ENCODE results near the gene PEDS1.
"Not testable (repeated sequence)": the region's sequence is repeated elsewhere in the genome, so short reads cannot be mapped to it uniquely, and the experiment has no call there.

The PEDS1 gene

GRCh38 chr20:50153500-50154377 is at the start of gene PEDS1:
Gene PEDS1, minus strand, starts transcription at chr20:50153723. Its CDS starts 86 bp downstream, at chr20:50153637.
- peak within 1 kb of the TSS; percentile 90 for H3K27ac Mint-ChIP-seq
- peak within 1 kb of the TSS; percentile 86 for H3K4me3 Mint-ChIP-seq
- H3K36me3 Mint-ChIP-seq = peaks cover 22% of the 10 kb centered on the region
- CTCF ChIA-PET = interaction anchor here (0.6 to 4.4 kb wide), 11 partner anchors 8 to 790 kb away, joined by 3 to 31 read pairs (median 6); partner anchors contain the start of gene UBE2V1
- H3K9me3 Mint-ChIP-seq = no peaks in the 10 kb centered on the region
- peaks cover 44% of the 10 kb centered on the region for H3K4me1 Mint-ChIP-seq
- peaks cover 10% of the 10 kb centered on the region for H3K27me3 Mint-ChIP-seq
- peak; percentile 91 for DNase-seq

GRCh38 chr20:50202677-50203076 is 49.2 kb upstream of the PEDS1 start:
- H3K27ac Mint-ChIP-seq = no peak overlapping the region
- CTCF ChIA-PET = interaction anchor here (0.9 to 1.2 kb wide), 2 partner anchors 8 to 261 kb away, joined by 4 read pairs; no protein-coding TSS in a partner anchor
- peaks cover 3% of the 10 kb centered on the region for H3K4me1 Mint-ChIP-seq
- H3K36me3 Mint-ChIP-seq = peaks cover 2% of the 10 kb centered on the region
- H3K27me3 Mint-ChIP-seq = peaks cover 41% of the 10 kb centered on the region
- H3K4me3 Mint-ChIP-seq = no peak overlapping the region
- peaks cover 5% of the 10 kb centered on the region for H3K9me3 Mint-ChIP-seq
- no peak for DNase-seq

- H3K27ac Mint-ChIP-seq, H3K4me1 Mint-ChIP-seq, H3K9me3 Mint-ChIP-seq, H3K4me3 Mint-ChIP-seq, DNase-seq, H3K36me3 Mint-ChIP-seq: not testable (repeated sequence)
- CTCF ChIA-PET = interaction anchor here (0.5 to 1.3 kb wide), 4 partner anchors 9 to 262 kb away, joined by 3 to 4 read pairs (median 4); no protein-coding TSS in a partner anchor
- H3K27me3 Mint-ChIP-seq = peaks cover 34% of the 10 kb centered on the region
Measured at GRCh38 chr20:50201710-50202109, 48.2 kb upstream of the PEDS1 start.

- Mint-ChIP-seq H3K36me3 (peaks cover 2% of the 10 kb centered on the region), H3K9me3 (peaks cover 5% of the 10 kb centered on the region), H3K27ac (no peak overlapping the region), H3K4me1 (peaks cover 3% of the 10 kb centered on the region), H3K4me3 (no peak overlapping the region), H3K27me3 (peaks cover 28% of the 10 kb centered on the region)
- CTCF ChIA-PET = interaction anchor here (0.8 to 1.4 kb wide), 3 partner anchors 9 to 263 kb away, joined by 3 read pairs; no protein-coding TSS in a partner anchor
- DNase-seq = no peak
Measured at GRCh38 chr20:50200482-50201104, 47.1 kb upstream of the PEDS1 start.

GRCh38 chr20:50199703-50200102 is 46.2 kb upstream of the PEDS1 start:
- Mint-ChIP-seq H3K4me1 (peaks cover 6% of the 10 kb centered on the region), H3K27me3 (peaks cover 25% of the 10 kb centered on the region), H3K36me3 (peaks cover 2% of the 10 kb centered on the region), H3K27ac (no peak overlapping the region), H3K9me3 (peaks cover 5% of the 10 kb centered on the region), H3K4me3 (no peak overlapping the region)
- CTCF ChIA-PET = interaction anchor here (0.7 to 1.4 kb wide), 3 partner anchors 10 to 144 kb away, joined by 3 read pairs; no protein-coding TSS in a partner anchor
- no peak for DNase-seq

- DNase-seq = no peak
- Mint-ChIP-seq H3K4me1 (peaks cover 11% of the 10 kb centered on the region), H3K36me3 (peaks cover 3% of the 10 kb centered on the region), H3K4me3 (no peak overlapping the region), H3K9me3 (no peaks in the 10 kb centered on the region), H3K27me3 (peaks cover 19% of the 10 kb centered on the region), H3K27ac (no peak overlapping the region)
- CTCF ChIA-PET = interaction anchor here (0.7 kb wide), 1 partner anchor 9 kb away, joined by 4 read pairs; no protein-coding TSS in a partner anchor
Measured at GRCh38 chr20:50198716-50199115, 45.2 kb upstream of the PEDS1 start.

- peaks cover 7% of the 10 kb centered on the region for H3K36me3 Mint-ChIP-seq
- DNase-seq = no peak
- CTCF ChIA-PET = no interaction called here
- H3K9me3 Mint-ChIP-seq = no peaks in the 10 kb centered on the region
- H3K27ac Mint-ChIP-seq = no peak overlapping the region
- peaks cover 16% of the 10 kb centered on the region for H3K27me3 Mint-ChIP-seq
- peaks cover 16% of the 10 kb centered on the region for H3K4me1 Mint-ChIP-seq
- H3K4me3 Mint-ChIP-seq = no peak overlapping the region
Measured at GRCh38 chr20:50198180-50198666, 44.7 kb upstream of the PEDS1 start.

GRCh38 chr20:50197463-50198179 is 44.1 kb upstream of the PEDS1 start:
- Mint-ChIP-seq H3K4me1 (peaks cover 21% of the 10 kb centered on the region), H3K4me3 (no peak overlapping the region), H3K36me3 (peaks cover 13% of the 10 kb centered on the region), H3K27me3 (peaks cover 14% of the 10 kb centered on the region), H3K27ac (no peak overlapping the region), H3K9me3 (no peaks in the 10 kb centered on the region)
- no peak for DNase-seq
- CTCF ChIA-PET = interaction anchor here (0.6 to 1.1 kb wide), 2 partner anchors 77 to 266 kb away, joined by 3 read pairs; no protein-coding TSS in a partner anchor

GRCh38 chr20:50196896-50197295 is 43.4 kb upstream of the PEDS1 start:
- no peak for DNase-seq
- Mint-ChIP-seq H3K4me1 (peaks cover 24% of the 10 kb centered on the region), H3K36me3 (peaks cover 16% of the 10 kb centered on the region), H3K27ac (no peak overlapping the region), H3K4me3 (no peak overlapping the region), H3K9me3 (no peaks in the 10 kb centered on the region), H3K27me3 (peaks cover 10% of the 10 kb centered on the region)
- CTCF ChIA-PET = interaction anchor here (1.1 kb wide), 1 partner anchor 267 kb away, joined by 3 read pairs; no protein-coding TSS in a partner anchor

GRCh38 chr20:50196248-50196647 is 42.7 kb upstream of the PEDS1 start:
- no peak for DNase-seq
- Mint-ChIP-seq H3K27ac (no peak overlapping the region), H3K36me3 (peaks cover 16% of the 10 kb centered on the region), H3K9me3 (no peaks in the 10 kb centered on the region), H3K4me3 (no peak overlapping the region), H3K4me1 (peaks cover 24% of the 10 kb centered on the region), H3K27me3 (peaks cover 10% of the 10 kb centered on the region)
- CTCF ChIA-PET = no interaction called here

GRCh38 chr20:50195524-50196120 is 42.1 kb upstream of the PEDS1 start:
- no peak for DNase-seq
- CTCF ChIA-PET = no interaction called here
- Mint-ChIP-seq H3K27me3 (peaks cover 10% of the 10 kb centered on the region), H3K27ac (no peak overlapping the region), H3K36me3 (peaks cover 16% of the 10 kb centered on the region), H3K9me3 (no peaks in the 10 kb centered on the region), H3K4me3 (no peak overlapping the region), H3K4me1 (peaks cover 24% of the 10 kb centered on the region)

- no peak for DNase-seq
- Mint-ChIP-seq H3K4me3 (no peak overlapping the region), H3K9me3 (no peaks in the 10 kb centered on the region), H3K36me3 (peaks cover 16% of the 10 kb centered on the region), H3K27ac (peak overlapping the region; percentile 19), H3K4me1 (peaks cover 24% of the 10 kb centered on the region), H3K27me3 (peaks cover 4% of the 10 kb centered on the region)
- CTCF ChIA-PET = no interaction called here
Measured at GRCh38 chr20:50194831-50195523, 41.5 kb upstream of the PEDS1 start.

GRCh38 chr20:50194422-50194830 is 40.9 kb upstream of the PEDS1 start:
- CTCF ChIA-PET = no interaction called here
- Mint-ChIP-seq H3K27ac (peak overlapping the region; percentile 19), H3K9me3 (no peaks in the 10 kb centered on the region), H3K27me3 (peaks cover 4% of the 10 kb centered on the region), H3K36me3 (peaks cover 16% of the 10 kb centered on the region), H3K4me3 (no peak overlapping the region), H3K4me1 (peaks cover 24% of the 10 kb centered on the region)
- no peak for DNase-seq
